ENCODE data around the gene FABP6. TPM values are rescaled to one million over a fixed set of nuclear protein-coding genes. Genes with fewer than 3 reads are reported as not detected.
"Not testable (repeated sequence)": the region's sequence is repeated elsewhere in the genome, so short reads cannot be mapped to it uniquely, and the experiment has no call there.

FABP6 gene
- total RNA-seq, 1 donor from 2014 or later, result 4.9 TPM

- DNase-seq (no peak), ATAC-seq (no peak)
- H3K36me3 ChIP-seq, result no peaks in the 10 kb centered on the region
- intact Hi-C loops (cut with DNase I), result no loop called here
- H3K4me1 ChIP-seq, result no peaks in the 10 kb centered on the region
- peaks cover 3% of the 10 kb centered on the region for H3K27me3 ChIP-seq (ENCODE audit: low read depth)
- H3K4me3 ChIP-seq, result no peak overlapping the region
- no peaks in the 10 kb centered on the region for H3K9me3 ChIP-seq
- H3K27ac ChIP-seq, result no peak overlapping the region
- TF ChIP-seq CTCF (IDR thresholded peaks at IDR 0.05), result no peak
Measured at GRCh38 chr5:160237571-160238093, 8.3 kb downstream of the FABP6 start.

GRCh38 chr5:160240350-160240749, 11.0 kb downstream of the FABP6 start:
- H3K9me3 ChIP-seq, result no peaks in the 10 kb centered on the region
- ATAC-seq (no peak), DNase-seq (no peak)
- H3K4me3 ChIP-seq, result no peak overlapping the region
- no peak overlapping the region for H3K27ac ChIP-seq
- intact Hi-C loops (cut with DNase I), result no loop called here
- H3K4me1 ChIP-seq, result no peaks in the 10 kb centered on the region
- no peaks in the 10 kb centered on the region for H3K36me3 ChIP-seq
- no peak for TF ChIP-seq CTCF (IDR thresholded peaks at IDR 0.05)
- peaks cover 3% of the 10 kb centered on the region for H3K27me3 ChIP-seq (ENCODE audit: low read depth)

GRCh38 chr5:160242145-160242544, 12.8 kb downstream of the FABP6 start:
- TF ChIP-seq CTCF (IDR thresholded peaks at IDR 0.05), result no peak
- Histone ChIP-seq H3K36me3 (no peaks in the 10 kb centered on the region), H3K27ac (no peak overlapping the region), H3K27me3 (ENCODE audit: low read depth) (peaks cover 3% of the 10 kb centered on the region), H3K9me3 (no peaks in the 10 kb centered on the region), H3K4me3 (no peak overlapping the region), H3K4me1 (no peaks in the 10 kb centered on the region)
- no peak for DNase-seq
- no peak for ATAC-seq
- intact Hi-C loops (cut with DNase I), result no loop called here

- no peak for ATAC-seq
Measured at GRCh38 chr5:160245506-160246086, 16.3 kb downstream of the FABP6 start.

GRCh38 chr5:160249570-160249969, 20.3 kb downstream of the FABP6 start:
- H3K27me3 ChIP-seq (ENCODE audit: low read depth); ATAC-seq; H3K4me1 ChIP-seq; intact Hi-C loops (cut with DNase I); H3K9me3 ChIP-seq; DNase-seq; H3K4me3 ChIP-seq; H3K27ac ChIP-seq: not testable (repeated sequence)
- H3K36me3 ChIP-seq, result peaks cover 28% of the 10 kb centered on the region

More at GRCh38 chr5:160245506-160246086, 16.3 kb downstream of the FABP6 start:
- Histone ChIP-seq H3K4me3 (no peak overlapping the region), H3K9me3 (no peaks in the 10 kb centered on the region), H3K4me1 (no peaks in the 10 kb centered on the region), H3K27ac (no peak overlapping the region), H3K27me3 (ENCODE audit: low read depth) (no peaks in the 10 kb centered on the region), H3K36me3 (no peaks in the 10 kb centered on the region)
- TF ChIP-seq CTCF (IDR thresholded peaks at IDR 0.05), result no peak
- intact Hi-C loops (cut with DNase I), result no loop called here
- no peak for DNase-seq

- no peak overlapping the region for H3K4me3 ChIP-seq
- no peaks in the 10 kb centered on the region for H3K27me3 ChIP-seq (ENCODE audit: low read depth)
- no peak overlapping the region for H3K27ac ChIP-seq
- no peaks in the 10 kb centered on the region for H3K4me1 ChIP-seq
- peaks cover 35% of the 10 kb centered on the region for H3K36me3 ChIP-seq
- ATAC-seq (no peak), DNase-seq (no peak)
- intact Hi-C loops (cut with DNase I), result no loop called here
- no peak for TF ChIP-seq CTCF (IDR thresholded peaks at IDR 0.05)
- no peaks in the 10 kb centered on the region for H3K9me3 ChIP-seq
Measured at GRCh38 chr5:160250226-160250625, 20.9 kb downstream of the FABP6 start.
